Activated CD4-positive, alpha-beta T cell treated with anti-CD3 and anti-CD28 coated beads for 4 hours (primary cell): ENCODE measurements around the gene STARD13.

Experiments used
- DNase-seq, 2 donors: peaks; one replicate each; pipeline ENCODE4 v3.0.0-alpha.2; 2020

Gene STARD13

DNA sequence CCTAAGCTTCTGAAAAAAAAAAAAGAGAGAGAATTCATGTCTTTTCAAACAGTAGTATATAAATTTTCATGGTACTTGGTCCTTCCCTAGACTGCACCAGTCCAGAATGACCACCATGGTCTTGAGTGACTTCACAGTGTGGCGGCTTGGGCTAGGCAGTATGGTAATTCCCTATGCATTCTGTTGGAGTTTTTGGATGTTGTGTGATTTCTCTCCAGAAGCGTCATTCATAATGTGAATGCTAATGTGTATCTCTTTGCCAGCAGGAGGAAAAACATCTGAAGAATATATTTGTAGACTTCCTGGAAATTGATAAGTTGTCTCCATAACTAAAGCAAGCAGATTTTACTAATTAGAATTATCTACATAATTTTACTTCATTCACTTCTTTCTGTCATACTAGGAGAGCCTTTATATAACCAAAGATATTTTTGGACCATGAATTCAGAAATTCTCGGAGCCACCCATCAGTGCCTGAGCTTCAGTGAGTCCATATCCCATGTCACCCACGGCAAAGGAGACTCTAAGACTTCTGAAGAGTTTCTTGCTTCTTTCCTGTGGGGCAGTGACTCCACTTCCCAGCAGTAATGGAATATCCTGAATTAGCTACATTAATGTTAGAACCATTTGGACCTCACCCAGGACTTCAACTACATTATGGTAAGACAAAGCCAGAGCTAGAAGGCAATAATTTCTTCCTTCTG lies 8.4 kb downstream of the STARD13 start:
- no peak for DNase-seq

GRCh38 chr13:33276570-33276969 lies 9.0 kb downstream of the STARD13 start:
- DNase-seq = no peak

DNA sequence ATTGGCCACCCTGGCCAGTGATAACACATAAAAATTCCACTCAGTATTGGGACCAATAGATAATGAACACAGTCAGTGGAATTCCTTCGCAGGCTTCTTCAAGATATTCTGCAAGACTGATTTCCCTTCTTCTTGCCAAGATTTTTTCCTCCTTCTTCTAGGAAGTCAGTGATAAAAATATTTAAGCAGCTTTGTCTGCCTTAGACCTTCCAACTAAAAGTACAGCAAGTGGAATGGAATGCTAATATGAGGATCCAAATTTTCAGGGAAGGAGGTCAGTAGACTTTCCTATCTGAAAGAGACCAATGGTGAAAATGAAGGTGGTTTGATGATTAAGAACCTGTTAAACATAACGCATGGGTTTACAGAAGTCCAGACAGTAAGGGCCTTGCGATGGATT lies 9.6 kb downstream of the STARD13 start:
- DNase-seq = no peak

GRCh38 chr13:33274264-33274663 lies 11.3 kb downstream of the STARD13 start:
- no peak for DNase-seq

GRCh38 chr13:33272531-33273124 lies 12.9 kb downstream of the STARD13 start:
- DNase-seq = no peak

DNA sequence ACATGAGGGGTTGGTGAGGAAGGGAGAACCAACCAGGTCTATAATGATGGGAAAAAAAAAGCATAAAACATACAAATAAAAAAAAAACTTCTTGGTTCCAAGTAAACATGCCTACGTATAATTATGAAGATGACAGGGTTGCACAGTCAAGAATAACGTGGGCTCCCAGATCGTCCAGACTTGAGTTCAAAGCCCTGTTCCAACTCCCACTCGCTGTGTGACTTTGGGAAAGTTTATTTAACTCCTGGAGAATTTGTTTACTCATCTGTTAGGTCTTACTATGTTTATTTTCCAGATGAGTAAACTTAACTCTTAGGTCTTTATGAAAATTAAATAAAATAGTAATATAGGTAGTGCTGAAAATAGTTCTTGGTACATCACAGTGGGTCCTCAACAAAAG lies 13.8 kb downstream of the STARD13 start:
- no peak for DNase-seq

GRCh38 chr13:33270895-33271538 lies 14.5 kb downstream of the STARD13 start:
- no peak for DNase-seq

DNA sequence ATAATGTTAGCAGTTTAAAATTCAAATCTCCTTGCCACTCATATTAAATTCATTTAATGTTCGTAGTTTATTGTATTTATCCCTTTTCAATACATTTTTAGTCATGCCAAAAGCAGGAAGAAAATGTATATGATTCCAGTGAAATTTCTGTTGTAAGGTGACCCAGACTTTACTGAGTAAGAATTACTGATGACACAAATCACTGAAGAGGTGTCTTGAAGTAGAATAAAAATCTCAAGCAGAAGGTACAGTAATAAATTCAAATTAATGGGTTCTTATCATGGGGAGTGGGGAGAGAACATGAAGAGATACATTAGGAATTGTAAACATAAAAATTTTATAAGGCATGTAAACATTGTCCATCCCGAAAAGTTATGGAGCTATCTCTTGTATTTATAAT lies 19.9 kb downstream of the STARD13 start:
- no peak for DNase-seq

GRCh38 chr13:33265133-33265532 lies 20.4 kb downstream of the STARD13 start:
- DNase-seq = no peak

DNA sequence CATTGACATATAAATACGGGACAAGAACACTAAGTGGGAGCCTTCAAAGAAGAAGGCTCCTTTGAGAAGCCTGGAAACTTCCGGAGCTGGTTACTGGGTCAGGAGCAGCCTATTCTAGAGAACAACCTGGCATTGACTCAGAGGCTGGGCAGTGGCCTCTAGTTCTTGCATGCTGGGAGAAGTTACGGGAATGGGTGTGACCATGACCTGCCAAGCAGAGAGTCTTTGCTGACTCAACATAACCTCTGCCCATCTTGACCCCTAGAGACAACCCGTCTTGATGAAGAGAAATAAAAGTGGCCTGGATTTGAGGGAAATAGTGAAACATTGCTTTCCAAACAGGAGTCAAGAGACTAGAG lies 21.0 kb downstream of the STARD13 start:
- no peak for DNase-seq

DNA sequence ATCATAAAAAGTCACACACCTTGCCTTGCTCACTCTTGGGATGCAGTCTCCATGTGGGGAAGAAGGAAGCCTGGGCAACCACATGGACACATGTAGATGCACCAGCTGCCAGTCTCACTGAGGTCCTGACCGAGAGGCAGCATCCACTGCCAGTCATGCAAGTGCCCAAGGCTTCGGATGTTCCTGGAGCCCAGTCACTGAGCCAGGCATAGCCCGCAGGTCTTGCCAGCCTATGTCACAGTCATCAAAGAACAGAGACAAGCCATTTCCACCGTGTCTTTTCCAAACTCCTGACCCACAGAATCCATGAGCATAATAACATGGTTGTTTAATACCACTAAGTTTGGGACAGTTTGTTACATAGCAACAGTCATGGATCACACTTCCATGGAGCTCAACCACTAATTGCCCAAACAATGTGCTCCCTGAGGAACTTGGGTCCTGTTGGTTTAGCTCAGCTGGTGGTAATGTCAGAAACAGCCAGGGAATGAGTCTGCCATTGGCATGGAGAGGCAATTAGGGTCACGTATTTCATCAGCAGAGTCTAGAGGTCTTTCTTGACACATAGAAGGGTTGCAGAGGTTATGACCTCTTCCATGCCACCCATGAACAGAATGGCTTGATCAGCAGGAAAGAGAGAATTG lies 21.5 kb downstream of the STARD13 start:
- DNase-seq = no peak

GRCh38 chr13:33263484-33263883 lies 22.1 kb downstream of the STARD13 start:
- DNase-seq = no peak

DNA sequence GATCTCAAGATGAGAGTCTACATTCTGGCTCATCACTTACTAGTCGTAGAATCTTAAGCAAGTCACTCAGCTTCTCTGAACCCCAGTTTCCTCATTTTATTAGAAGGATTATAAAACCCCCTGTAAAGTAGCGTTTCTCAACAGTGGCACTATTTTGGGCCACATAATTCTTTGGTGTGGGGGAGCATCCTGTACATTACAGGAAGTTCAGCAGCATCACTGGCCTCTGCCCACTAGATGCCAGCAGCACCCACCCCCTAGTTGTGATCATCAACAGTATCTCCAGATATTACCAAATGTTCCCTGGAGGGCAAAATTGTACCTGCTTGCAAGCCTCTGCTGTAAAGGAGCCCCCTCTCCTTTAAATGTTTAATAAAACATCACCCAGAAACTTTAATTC lies 22.6 kb downstream of the STARD13 start:
- DNase-seq = no peak

GRCh38 chr13:33262594-33262993 lies 23.0 kb downstream of the STARD13 start:
- no peak for DNase-seq

DNA sequence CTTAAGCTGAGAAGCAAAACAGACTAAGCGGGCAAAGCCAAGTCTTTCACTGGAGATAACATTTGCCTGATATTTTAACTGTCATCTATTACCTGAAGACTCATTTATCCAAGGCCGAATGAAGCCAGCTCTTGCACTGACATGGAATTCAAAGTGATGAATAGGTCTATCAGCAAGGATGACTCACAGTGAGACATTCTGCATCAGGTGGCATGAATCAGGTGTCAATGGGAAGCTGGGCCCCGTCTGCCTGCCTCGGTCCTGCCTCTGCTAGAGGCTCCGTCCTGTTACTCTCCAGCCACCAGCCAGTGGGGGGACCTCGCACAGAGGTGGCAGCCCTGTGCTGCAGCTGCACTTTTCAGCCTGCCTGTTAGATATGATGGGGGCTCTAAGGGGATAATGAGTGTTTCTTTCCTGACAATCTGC lies 23.5 kb downstream of the STARD13 start:
- DNase-seq = no peak

DNA sequence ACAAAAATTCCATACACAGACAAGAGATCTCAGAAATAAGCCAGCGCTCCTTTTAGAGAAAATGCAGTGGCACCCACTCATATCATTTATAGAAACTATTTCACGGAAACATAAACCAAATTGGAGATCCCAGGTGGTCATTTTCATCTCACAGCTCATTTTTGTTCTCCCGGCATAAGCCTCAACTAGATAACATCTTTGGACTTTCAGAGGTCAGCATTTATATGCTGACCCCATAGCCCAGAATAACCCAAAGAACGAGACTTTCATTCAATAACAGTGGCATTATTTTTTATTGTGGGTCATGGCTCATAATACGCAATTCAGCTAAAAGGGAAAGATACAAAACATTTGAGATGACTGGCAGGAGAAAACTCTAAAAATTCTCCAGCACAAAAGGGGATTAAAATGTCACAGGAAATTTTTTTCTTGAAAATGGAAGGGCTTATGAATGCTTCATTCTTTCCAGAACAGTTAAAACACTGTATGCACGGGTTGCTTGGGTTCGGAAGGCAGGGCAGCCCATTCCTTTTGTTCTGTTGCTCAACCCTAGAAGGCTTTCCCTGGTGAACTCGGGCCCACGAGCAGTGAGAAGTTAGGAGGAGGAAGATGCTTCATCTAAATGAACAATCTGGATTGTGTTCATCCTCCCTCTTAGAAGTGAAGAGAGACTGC lies 24.0 kb downstream of the STARD13 start:
- no peak for DNase-seq

DNA sequence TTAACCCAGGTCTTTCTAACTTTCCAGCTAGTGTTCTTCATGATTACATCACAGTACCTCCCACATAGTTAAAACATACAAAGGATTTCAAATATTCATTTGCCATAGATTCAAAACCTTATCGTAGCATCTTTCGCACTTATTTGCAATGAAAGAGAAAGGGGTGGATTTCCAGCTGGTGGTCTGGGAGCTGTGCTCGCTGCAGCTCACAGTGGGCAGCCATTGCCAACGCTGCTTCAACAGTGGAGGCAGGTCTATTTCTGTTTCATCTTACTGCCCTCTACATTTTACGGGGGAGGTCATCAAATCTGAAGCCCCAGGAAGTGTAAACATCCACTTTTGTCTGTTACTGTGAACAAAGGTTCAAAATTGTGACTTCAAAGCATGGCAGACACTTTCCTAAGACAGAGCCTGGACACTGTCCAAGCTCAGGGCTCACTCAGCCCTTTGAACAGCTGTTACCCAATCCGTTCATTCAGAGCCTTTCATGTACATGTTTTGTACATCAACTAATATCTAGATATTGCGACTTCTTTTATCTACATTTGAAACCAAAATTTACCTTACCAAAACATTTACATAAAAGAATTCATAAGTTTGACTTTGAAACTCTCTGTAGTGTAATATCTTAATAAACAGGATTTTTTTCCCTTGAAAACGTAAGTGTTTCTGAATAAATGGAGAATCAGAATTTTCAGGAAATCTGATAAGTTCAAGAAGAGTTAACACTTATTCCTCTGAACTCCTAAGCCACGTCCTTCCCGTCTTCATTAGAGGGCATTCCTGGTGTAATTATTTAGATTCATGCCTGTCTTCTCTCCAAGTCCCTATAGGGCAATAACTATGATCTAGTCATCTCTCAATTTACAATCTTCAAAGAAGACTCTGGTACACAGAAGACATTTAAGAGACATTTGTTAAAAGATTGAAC lies 25.1 kb downstream of the STARD13 start:
- no peak for DNase-seq

DNA sequence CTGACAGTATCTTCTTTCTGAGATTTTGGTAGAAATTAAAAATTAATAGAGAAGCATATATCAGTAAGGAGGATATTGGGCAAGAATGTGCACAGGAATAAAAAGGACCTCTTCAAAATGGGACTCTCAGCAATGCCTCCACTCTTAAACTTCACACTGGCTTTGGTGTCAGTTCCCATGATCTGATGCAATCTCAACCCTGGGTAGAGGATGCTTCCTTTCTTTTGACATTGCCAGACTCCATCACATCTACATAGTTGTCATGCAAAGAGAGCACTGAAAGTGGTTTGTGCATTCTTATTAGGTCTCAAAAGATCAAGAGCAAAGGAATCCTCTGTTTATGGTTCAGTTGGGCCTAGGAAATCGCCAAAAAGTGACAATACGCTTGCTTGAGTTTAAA lies 26.3 kb downstream of the STARD13 start:
- DNase-seq = no peak

DNA sequence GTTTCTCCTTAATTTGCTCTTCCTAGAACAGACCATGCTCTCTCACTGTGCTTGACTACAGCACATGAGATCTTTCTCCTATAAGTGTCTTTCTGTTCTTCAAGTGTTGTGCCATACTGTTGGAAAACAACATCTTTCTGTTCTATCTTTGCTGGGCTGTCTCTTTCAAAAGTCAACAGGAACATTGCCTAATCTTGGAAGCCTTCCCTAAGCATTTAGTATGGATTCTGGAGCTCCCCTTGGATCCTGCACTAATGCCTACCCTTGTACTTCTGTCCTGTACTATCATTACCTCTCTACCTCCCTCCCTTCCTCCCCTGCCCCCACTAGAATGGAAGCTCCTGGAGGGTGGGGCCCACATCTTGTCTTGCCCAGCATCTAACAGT lies 26.8 kb downstream of the STARD13 start:
- DNase-seq = no peak

- no peak for DNase-seq
Observed at GRCh38 chr13:33257841-33258807, 27.4 kb downstream of the STARD13 start.
